Middle frontal gyrus (tissue), 1 donor: ENCODE results near the gene LAMTOR1.
A peak's percentile ranks its signal among the peaks of the same experiment; 100 is the strongest.
"Not testable (repeated sequence)": the region's sequence is repeated elsewhere in the genome, so short reads cannot be mapped to it uniquely, and the experiment has no call there.

Experiments
- DNase-seq: peaks from one replicate; pipeline ENCODE4 v3.0.0-alpha.2; 2015; ENCODE audit warnings: low spot score; ENCODE audit errors: extremely low spot score

The LAMTOR1 gene

DNA sequence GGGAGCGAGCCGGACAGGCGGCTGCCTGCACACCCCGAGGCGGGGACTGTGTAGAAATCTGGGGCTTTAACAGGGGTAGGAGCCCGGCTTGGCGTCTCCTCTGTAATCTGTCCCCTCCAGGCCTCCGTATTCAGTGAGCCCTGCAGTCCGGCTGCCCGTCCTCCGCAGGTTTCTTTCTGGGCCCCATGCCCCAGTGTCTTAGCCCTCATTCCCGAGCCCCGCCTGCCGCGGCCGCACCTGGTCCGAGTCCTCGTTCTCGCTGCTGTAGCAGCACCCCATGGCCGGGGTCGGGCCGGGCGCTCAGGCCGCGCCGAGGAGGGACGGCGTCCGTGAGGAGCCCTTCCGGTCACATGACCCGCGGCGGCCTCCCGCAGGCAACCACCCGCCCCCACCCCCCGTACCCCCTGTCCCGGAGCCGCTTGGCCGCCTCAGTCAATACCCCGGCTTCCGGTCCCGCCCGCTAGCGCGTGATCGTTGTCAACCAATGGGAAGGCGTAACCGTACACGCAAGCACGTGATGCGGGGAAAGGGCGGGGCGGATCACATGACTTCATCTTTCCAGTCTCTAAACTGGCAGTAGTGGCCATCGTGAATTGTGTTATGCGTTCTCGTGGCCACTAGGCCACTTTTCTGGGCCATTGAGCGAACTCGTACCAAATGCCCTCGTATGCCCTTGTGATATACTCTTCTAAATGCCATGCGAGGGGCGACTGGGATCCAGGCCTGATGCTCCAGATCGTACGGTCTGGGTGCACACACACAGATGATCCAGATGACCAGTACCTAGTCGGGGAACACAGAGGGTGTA lies at the start of gene LAMTOR1:
Gene LAMTOR1, minus strand, starts transcription at position 352 of the 808 bp plus-strand sequence. Its CDS starts 73 bp downstream, at position 279.
- peak; percentile 96 for DNase-seq

DNA sequence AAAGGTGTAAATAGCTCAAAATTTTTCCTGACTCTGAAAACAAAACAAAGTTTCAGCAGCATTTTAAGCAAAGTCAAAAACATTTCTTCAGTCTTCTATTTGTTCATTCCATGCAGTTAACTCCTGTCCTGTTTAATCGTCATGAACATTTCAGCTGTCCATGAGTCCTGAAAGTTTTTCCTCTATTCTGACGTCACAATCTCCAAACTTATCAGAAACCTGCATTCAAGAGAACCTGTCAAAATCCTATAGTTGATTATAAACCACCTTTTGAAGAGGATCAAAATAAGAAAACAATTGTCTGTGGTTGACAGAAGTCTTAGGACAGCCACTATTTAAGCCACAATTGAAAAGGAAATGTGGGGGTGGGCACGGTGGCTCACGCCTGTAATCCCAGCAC lies 47.8 kb upstream of the LAMTOR1 start:
- DNase-seq: no peak

DNA sequence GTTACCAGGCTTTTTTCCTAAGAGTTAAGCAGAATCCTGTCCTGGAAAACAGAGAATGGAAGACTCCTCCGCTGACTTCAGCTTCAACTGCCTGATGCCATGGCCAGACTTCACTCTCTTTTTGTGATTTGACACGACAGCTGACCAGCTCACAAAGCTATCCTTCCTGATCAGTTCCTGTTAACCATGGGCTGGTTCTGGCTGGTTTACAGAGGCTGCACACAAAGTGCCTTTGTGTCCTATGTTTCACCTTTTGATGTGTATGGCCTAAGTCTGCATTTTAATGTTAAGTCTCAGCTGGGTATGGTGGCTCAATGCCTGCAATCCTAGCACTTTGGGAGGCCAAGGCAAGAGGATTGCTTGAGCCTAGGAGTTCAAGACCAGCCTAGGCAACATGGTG lies 43.5 kb upstream of the LAMTOR1 start:
- no peak for DNase-seq

DNA sequence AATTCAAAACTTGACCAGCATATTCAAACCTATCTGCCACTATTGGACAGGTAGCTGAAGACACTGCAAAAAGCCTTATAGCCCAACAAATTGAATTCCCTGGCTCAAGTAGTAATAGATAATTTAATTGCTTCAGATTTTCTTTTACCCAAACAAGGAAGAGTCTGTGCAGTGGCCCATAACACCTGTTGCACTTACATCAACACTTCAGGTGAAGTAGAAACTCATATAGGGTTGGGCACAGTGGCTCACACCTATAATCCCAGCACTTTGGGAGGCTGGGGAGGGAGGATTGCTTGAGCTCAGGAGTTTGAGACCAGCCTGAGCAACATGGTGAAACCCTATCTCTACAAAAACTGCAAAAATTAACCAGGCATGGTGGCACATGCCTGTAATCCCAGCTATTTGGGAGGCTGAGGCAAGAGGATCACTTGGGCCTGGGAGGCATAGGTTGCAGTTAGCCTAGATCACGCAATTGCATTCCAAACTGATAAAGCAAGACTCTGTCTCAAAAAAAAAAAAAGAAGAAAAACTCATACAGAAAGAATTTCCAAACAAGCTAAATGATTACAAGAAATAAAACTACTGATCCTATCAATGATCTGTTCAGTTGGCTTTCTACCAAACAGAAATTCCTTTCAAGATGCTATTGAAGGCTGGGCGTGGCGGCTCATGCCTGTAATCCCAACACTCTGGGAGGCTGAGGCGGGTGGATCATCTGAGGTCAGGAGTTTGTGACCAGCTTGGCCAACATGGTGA lies 41.9 kb upstream of the LAMTOR1 start:
- DNase-seq: no peak

DNA sequence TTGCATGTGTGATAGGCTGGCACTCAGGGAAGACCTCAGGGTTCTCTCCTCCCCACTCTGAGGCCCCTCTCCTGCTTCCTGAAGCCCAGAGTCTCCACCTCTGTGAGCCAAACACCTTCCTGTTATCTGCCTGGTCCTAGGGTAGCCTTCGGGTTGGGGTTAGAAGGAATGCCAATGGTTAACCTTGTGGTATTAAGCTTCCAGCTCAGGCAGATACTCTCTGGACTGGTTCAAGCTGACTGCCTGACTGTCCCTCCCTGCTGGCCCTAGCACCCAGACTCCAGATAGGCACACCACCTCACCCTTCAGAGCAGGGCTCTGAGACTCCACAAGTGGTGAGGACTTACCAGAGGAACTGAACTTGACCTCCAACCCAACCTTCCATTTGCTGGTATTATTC lies 39.4 kb upstream of the LAMTOR1 start:
- not testable (repeated sequence) for DNase-seq

DNA sequence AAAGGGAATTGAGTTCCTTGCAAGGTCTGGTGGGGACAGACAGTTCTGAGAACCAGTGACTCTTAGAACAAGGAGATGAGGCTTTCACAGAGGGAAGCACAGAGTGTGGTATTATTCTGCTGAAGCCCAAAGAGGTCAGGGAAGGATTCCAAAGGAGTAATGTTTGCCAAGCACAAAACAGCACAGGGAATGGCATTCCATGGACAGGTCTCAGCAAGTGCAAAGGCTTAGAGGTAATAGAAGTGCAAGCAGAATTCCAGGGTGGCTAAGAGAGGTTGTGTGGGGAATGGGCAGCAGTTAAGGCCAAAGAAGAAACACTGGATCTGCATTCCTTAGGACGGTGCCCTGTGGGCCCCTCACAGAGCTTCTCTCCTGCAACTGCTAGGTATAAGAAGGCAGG lies 39.0 kb upstream of the LAMTOR1 start:
- not testable (repeated sequence) for DNase-seq

DNA sequence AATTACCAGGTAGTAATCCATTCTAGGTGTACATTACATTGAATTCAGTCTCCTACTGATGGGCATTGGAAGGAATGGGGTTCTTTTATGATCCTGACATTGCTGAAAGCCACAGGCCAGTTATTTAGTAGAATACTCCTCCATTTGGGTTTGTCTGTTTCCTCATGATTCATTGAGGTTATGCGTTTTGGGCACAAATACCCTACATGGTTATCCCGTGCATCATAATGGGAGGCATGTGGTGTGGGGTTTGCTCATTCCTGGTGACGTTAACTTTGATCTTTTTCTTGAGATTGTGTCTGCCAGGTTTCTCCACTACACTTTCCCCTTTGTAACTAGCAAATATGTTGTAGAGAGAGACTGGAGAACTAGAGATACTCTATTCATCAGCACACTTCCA lies 38.0 kb upstream of the LAMTOR1 start:
- no peak for DNase-seq

DNA sequence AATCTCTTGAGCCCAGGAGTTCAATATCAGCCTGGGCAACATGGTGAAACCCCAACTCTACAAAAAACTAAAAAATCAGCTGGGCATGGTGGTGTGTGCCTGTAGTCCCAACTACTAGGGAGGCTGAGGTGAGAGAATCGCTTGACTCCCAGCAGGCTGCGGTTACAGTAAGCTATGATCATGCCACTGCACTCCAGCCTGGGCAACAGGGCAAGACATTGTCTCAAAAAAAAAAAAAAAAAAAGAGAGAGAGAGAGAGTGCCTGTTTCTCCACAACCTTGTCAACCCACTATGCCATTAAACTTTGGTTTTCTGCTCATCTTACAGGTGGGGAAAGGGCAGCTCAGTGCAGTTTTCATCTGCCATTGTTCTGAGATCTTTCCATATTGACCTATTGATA lies 37.6 kb upstream of the LAMTOR1 start:
- DNase-seq: no peak

DNA sequence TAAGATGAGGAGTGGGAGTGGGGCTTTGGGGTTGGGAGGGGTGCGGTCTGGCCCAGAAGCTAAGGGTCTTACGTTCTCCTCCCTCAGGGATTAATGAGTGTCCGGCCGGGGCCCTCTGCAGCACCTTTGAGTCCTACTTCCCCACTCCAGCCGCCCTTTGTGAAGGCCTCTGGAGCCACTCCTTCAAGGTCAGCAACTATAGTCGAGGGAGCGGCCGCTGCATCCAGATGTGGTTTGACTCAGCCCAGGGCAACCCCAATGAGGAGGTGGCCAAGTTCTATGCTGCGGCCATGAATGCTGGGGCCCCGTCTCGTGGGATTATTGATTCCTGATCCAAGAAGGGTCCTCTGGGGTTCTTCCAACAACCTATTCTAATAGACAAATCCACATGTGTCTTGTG lies 36.4 kb upstream of the LAMTOR1 start:
- DNase-seq: no peak

DNA sequence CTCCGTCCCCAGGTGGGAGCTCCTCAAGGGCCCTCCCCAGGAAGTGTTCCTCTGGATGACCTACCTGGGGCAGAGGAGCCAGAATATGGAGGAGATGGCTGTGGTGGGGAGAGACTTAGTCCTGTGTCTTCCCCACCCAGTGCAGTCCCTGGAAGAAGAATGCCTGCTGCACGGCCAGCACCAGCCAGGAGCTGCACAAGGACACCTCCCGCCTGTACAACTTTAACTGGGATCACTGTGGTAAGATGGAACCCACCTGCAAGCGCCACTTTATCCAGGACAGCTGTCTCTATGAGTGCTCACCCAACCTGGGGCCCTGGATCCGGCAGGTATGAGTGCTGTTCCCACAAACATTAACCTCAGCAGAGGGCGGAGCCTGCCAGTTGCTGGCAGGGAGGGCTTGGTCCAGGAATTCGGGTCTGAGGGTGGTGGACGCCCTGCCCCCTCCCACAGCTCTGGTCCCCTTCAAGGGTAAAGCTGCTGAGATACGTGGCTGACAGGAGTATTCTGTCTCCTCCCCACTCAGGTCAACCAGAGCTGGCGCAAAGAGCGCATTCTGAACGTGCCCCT lies 35.8 kb upstream of the LAMTOR1 start:
- DNase-seq: no peak

DNA sequence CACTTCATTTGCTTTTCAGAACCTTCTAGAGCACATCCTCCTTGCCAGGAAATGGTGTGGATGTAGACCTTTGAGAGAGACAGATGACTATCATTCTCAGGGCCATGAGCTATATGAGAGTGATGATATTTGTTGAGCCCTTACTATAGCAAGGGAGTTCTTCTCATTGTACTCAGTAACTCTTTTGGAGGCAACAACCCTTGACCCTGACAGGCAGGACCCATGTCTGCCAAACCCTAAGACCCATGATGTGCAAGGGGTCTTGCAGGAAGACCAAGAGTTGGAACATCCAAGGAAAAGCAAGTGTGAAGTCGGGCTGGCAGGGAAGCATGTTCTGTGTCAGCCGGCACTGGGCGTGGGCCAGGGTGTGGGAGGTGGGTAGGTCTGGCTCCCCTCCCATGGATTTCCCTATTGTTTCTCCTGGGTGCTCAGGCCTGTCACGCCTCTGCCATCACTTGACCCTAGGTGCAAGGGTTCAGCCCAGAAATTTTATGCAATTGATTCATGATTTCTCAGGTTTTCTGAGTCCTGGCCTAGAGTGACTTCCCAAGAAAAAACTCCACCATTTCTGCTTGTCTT lies 33.7 kb upstream of the LAMTOR1 start:
- no peak for DNase-seq

DNA sequence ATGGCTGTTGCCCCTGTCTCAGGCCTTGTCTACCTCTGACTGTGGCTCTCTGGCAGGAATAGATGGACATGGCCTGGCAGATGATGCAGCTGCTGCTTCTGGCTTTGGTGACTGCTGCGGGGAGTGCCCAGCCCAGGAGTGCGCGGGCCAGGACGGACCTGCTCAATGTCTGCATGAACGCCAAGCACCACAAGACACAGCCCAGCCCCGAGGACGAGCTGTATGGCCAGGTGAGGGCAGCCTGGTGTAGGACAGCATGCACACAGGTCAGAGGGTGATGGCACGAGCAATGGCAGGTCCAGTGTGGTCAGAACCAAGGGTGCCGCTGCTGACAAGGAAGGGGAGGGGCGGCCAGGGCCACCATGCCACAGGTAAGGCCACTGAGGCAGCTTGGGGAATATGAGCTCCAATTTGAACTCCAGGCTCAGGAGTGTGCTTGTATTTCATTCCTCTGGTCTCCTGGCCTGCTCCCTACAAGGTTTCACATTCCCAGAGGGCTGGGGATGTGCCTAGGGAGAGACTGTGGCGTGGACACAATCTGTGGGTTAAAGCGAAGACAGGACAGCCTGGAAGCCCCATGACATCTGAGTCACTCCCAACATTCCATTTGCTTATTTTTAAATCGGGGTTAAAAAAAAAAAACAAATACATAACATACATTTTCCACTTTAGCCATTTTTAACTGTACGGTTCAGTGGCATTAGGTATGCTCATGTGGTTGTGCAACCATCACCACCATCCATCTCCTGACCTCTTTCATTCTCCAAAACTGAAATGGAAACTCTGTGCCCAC lies 33.0 kb upstream of the LAMTOR1 start:
- DNase-seq: no peak

DNA sequence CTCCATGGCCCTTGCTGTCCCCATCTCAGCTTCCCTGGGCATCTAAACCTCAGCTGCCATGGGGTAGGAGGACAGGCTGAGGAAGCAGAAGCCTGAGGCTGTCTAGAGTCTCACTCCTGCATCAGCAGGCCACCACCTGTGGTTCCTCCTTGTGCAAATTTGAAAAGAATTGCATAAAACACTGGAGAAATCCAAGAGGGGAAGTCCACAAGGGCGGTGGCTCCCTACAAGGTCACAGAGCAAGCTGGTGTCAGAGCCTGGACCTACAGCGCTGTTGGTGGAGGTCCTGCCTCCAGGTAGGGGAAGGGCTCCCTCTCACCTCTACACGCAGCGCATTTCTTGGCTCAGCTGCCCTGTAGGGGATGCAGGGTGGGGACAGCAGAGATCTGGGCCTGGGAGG lies 32.4 kb upstream of the LAMTOR1 start, which contains the start of gene FOLR3:
Gene FOLR3, plus strand, starts transcription at position 253 of the 400 bp plus-strand sequence. CDS start 228 bp downstream, outside the sequence.
- not testable (repeated sequence) for DNase-seq

DNA sequence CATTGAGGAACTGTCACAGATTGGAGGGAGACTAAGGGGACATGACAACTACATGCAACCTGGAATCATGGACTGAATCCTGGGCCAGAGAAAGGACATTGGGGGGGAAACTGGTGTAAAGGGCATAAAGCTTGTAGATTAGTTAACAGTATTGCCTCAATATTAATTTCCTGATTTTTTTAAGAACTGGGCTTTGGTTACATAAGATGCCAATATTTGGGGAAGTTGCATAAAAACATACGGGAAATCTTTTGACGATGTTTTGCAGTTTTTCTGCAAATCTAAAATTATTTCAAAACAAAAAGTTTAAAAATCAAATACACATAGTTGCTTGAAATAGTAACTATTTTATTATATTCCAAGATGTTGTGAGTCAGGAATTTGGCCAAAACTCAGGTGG lies 29.5 kb upstream of the LAMTOR1 start:
- DNase-seq: no peak

DNA sequence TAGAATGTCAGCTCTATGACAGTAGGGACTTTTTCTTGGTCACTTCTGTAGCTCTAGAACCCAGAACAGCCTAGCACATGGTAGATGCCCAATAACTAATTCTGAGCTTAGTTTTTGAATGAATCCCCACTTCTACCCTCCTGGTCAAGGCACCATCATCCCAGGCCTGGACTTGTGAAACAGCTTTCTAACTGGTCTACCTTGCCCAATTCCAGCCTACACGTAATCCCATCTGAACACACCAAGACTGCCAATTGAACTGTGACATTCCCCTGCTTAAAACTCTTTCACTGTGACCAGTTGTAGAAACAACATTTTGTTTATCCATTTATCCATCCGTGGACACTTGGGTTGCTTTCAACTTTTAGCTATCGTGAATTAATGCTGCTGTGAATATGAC lies 26.3 kb upstream of the LAMTOR1 start:
- DNase-seq: no peak

DNA sequence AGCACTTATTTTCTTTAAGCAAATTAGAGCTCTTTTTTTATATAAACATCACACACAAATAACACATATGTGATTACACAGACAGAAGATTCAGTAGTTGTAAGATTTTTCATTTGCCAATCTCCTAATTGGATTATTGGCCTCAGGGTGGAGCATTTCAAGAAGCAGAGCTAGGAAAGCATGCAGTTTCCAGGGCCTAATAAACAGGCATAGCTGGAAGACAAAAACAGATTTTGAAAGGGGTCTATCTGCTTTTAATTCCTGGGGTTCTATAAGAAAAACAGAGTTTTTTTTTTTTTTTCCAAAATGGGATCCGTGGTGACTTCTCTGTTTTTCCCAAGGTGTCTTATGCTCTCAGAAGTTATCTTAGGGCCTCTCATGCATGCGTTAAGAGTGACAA lies 24.8 kb upstream of the LAMTOR1 start:
- no peak for DNase-seq

DNA sequence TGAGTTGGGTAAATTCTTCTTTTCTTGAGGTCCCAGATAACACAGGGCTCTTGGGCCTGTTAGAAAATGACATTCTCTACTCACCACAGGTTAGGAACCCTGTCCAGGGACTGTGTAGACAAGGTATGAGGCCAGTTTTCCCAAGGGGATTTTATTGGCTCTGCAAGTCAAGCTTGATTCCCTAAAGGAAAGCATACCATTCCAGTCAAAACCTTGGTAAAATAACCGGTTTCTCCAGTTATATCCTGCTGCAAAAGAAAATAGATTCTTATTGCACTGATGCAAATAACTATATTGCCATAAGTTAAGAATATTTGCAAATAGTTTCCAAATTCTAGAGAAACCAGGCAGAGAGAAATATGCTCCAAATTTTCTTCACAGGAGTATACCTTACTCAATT lies 22.9 kb upstream of the LAMTOR1 start:
- no peak for DNase-seq

DNA sequence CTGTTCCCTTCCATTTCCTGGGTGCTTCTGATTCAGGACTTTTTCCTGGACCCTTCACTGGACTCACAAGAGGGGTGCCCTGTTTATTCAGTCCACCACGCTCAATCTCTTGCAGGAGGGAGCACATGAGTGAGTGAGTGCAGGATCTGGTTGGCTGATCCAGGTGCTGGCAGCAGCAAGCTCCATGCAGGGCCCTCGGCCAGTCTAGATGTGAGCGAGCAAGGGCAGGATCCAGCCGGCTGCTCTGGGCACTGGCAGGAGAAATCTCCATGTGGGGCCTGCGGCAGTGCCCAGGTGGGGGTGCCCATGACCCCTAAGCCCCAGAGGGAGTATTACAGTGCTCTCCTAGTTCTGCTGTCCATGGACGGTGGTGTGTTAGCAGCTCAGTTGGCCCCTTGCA lies 20.9 kb upstream of the LAMTOR1 start:
- no peak for DNase-seq

DNA sequence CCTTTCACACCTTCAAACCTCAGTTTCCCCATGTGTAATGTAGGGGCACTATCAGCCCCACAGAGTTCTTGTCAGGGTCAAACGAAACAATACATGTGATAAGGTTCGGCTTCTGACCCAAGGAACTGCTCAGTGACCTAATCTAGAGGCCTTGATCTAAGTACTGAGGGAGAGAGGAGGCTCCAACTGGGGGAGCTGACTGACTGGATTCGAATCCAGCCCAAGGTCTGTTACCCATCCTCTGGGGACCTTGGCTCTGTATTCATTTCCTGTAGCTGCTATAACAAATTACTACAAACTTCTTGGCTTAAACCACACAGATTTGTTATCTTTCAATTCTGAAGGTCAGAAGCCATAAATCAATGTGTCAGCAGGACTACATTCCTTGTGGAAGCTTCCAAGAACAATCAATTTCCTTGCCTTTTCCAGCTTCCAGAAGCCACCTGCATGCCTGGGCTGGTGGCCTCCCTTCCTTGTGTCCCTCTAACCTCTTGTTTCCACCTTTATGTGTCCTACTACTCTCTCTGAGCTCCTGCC lies 20.1 kb upstream of the LAMTOR1 start:
- DNase-seq: no peak

DNA sequence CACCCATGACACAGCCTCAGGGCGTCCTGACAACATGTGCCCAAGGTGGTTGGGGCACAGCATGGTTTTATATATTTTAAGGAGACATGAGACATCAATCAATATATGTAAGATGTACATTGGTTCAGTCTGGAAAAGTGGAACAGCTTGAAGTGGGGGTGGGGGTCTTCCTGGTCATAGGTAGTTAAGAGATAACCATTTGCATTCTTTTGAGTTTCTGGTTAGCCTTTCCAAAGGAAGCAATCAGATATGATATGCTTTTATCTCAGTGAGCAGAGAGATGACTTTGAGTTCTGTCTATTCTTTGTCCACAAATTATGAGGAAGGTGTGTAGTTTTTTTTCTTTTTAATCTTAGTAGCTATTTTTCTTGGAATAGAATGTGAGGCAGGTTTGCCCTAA lies 19.5 kb upstream of the LAMTOR1 start:
- no peak for DNase-seq

DNA sequence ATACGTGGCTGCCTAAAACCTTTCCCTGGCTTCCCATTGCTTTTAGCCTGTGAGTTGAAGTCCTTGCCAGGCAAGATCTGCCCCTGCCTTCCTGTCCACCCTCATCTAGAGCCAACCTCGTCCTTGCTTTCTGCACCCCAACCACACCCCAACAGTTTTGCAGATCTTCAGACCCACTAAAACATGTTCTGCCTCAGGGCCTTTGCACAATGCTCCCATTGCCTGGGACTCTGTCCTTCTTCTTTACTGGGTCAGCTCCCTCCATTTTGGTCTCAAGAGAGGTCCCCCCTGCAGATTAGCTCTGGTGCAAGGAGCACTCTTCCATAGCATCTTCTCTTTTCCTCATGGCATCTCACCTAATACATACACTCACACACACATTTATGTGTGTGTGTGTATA lies 17.8 kb upstream of the LAMTOR1 start:
- no peak for DNase-seq
